GM12891 (cell line): ENCODE measurements around the gene UNC45B.

Source experiments
- POLR2A ChIP-seq: IDR thresholded peaks from 2 replicates; pipeline ENCODE4 v1.6.1; 2011; ENCODE audit warnings: low read depth, low read length, control low read depth
- POLR2AphosphoS5 ChIP-seq: IDR thresholded peaks from 2 replicates; pipeline ENCODE4 v1.6.1; 2011; ENCODE audit warnings: low read depth, low read length, control low read depth
- POU2F2 ChIP-seq: IDR thresholded peaks from 2 replicates; pipeline ENCODE4 v1.6.1; 2011; ENCODE audit warnings: low read depth, mild to moderate bottlenecking, control low read depth, low read length, moderate library complexity
- SPI1 ChIP-seq: IDR thresholded peaks from 2 replicates; pipeline ENCODE4 v1.6.1; 2011; ENCODE audit warnings: low read depth, low read length, control low read depth

- TF ChIP-seq SPI1 = no peak
- no peak for TF ChIP-seq POLR2A
- no peak for TF ChIP-seq POLR2AphosphoS5
- no peak for TF ChIP-seq POU2F2
Measured at GRCh38 chr17:35169835-35170363, 22.3 kb downstream of the UNC45B start.
